HG03196 (cell line): ENCODE data around the gene CD209.
A peak's percentile ranks its signal among the peaks of the same experiment; 100 is the strongest.

Experiments
- ATAC-seq: cut with Tn5 transposase; IDR thresholded peaks from one replicate; pipeline ENCODE4 v1.9.1; 2021; ENCODE audit not compliant: unreplicated experiment

CD209 gene

DNA sequence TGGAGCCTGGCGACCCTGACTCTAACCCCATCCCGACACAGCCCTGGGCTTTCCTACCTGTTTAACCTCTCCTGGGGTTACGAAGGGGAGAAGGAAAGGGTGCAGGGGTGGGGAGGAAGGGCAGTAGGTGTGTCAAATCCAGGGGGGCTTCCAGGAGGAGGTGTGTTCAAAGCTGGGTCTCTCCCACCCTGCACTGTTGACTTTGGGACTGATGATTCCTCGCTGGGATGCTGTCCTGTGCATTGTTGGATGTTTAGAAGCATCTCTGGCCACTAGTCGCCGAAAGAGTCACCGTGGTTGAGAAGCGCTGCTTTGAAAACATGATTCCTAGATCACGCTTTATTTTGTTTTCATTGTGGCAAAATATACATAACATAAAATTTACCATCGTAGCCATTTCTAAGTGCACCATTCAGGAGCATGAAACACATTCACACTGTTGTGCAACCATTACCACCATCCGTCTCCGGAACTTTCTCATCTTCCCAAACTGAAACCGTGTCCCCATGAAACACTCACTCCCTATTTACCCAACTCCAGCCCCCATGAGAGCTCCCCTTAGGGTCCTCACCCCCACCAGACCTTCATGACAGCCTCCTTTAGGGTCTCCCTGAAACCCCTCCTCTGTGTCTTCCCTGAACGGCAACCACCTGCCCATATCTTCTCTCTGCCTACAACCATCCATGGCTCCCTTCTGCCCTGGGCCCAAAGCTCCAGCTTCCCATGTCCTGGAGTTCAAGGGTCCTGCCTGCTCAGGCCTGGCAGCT is 41.0 kb downstream of the CD209 start:
- no peak for ATAC-seq

DNA sequence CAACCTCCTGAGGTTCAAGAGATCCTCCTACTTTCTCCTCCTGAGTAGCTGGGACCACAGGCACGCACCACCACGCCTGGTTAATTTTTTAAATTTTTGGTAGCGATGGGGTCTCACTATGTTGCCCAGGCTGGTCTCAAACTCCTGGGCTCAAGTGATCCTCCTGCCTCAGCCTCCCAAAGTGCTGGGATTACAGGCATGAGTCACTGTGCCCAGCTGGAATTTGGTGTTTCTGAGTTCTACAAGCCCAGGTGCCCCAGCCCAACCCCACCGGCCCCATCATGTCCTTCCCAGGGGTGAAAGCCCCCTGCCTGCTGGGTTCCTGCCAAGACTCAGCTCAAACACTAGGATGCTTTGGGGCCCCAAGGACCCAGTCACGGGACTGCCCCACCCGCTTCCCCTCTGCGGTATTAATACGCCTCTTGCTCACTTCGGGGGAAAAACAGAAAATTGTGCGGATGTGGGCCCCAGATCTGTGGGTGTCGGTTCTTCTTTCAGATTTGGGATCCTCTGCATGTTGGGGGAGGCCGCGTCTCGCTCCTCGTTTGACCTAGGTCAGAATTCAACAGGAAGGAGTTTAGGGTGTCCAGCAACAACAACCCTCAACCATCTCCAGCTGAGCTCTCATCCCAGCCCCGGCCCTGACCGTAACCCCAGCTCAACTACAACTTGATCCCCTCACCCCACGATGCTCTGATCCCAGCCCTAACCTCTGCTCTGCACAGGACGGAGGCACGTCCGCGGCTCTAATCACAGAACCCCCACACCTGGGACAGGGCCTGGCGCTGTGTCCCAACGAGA is 41.7 kb downstream of the CD209 start:
- ATAC-seq = peak; percentile 49

DNA sequence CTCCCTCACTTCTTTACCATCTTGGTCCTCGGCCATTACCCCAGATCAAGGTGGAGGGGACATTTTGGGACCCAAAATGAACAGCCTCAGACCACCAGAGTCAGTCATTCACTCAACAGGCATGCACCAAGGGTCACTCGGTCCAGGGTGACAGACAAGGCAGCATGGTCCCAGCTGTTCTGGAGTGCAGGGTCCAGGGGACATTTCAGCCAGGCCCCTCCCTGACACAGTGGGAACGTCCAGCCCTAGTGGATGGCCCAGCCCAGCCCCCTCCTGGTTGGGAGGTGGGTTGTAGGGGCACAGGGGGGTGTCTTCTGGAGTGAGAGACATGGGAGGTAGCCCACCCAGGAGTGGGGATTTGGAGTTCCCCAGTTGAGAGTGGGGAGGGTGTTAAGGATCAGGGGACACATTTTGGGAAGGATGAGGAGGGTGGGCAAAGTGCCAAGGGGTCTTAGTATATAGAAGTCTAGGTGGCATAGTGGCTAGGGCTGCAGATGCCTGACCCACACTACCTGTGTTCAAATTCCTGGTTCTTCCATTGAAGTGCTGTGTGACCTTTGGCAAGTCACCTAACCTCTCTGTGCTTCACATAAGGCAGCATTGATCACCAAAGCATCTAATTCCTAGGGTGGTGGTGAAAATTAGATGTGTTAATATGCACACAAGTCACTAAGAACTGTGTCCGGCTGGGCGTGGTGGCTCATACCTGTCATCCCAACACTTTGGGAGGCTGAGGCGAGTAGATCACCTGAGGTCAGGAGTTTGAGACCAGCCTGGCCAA is 42.9 kb downstream of the CD209 start:
- no peak for ATAC-seq

DNA sequence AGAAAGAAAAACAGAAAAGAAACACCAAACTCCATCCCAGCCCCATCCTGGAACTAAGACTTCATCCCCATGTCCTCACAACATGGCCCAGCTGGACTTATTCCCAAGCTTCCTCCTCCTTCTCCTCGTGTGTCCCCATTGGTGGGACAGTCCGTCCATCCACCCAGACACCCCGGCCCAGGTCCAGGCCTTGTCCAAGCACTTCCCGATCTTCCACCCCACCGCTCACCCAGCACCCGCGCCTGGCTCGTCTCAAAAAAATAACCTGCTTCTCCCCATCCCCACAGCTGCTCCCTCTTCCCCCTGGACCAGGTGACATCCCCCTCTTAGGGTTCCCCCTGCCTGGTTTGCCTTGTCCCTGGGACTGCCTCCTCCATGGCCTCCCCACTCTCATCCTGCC is 44.0 kb downstream of the CD209 start:
- ATAC-seq = no peak

DNA sequence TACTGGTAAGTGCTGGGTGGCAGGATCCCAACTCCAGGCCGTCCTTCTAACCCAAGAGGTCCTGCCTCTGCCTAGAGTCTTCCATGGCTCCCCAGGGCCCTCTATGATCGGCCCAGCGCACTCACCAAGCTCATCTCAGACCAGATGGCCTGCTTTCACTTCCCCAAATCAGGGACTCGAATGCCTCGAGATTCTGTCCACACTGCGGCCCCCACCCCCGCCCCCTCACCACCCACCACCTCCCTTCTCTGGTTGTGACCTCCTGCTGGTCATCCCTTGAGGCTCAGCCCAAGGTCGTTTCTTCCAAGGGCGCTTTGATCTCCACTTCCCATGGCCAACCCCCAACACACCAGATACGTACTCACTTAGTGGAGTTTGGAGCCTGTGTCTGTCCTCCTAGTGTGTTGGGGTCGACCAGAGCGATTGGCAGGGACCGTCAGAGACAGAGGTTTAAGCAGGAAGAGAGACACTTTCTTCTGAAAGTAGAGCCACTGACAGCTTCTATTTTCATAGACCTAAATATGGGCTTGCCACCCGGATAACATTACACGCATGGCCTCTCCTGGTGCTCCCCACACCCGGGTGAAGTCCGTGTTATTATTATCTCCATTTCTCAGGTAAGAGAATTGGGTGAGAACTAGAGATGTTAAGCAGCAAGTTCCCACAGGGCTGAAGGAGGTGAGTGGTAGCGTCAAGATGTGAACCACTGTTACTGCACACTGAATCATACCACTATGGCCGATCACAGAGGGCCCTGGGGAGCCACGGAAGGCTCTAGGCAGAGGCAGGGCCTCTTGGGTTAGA is 45.5 kb downstream of the CD209 start, which contains the start of gene FCER2:
FCER2 (minus strand) TSS at position 478 of the 804 bp plus-strand sequence. CDS start 2,371 bp downstream, outside the sequence.
- peak; percentile 40 for ATAC-seq

DNA sequence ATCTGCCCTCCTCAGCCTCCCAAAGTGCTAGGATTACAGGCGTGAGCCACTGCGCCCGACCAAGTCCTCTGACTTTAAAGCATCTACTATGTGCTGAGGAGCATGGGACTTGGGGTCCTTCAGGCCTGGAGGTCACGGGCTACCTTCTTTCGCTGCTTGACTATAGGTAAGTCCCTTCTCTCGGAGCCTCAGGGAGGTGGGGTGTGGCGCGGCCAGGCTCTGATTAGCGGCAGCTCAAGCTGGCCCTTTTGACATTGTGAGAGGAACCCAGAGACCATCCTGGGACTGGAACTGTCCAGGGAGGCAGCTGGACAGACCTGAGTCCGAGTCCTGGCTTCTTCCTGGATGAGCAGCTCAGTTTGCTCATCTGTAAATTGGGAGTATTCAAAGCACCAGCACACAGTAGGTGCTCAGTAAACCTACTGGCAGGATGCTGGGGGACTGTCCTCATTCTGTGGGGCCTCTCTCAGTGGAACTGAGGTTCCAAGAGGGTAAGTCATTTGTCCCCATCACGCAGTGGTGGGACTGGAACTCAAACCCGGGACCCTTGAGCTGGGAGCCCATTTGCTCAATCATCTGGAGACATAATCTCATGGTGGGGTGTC is 46.2 kb downstream of the CD209 start:
- ATAC-seq = no peak

DNA sequence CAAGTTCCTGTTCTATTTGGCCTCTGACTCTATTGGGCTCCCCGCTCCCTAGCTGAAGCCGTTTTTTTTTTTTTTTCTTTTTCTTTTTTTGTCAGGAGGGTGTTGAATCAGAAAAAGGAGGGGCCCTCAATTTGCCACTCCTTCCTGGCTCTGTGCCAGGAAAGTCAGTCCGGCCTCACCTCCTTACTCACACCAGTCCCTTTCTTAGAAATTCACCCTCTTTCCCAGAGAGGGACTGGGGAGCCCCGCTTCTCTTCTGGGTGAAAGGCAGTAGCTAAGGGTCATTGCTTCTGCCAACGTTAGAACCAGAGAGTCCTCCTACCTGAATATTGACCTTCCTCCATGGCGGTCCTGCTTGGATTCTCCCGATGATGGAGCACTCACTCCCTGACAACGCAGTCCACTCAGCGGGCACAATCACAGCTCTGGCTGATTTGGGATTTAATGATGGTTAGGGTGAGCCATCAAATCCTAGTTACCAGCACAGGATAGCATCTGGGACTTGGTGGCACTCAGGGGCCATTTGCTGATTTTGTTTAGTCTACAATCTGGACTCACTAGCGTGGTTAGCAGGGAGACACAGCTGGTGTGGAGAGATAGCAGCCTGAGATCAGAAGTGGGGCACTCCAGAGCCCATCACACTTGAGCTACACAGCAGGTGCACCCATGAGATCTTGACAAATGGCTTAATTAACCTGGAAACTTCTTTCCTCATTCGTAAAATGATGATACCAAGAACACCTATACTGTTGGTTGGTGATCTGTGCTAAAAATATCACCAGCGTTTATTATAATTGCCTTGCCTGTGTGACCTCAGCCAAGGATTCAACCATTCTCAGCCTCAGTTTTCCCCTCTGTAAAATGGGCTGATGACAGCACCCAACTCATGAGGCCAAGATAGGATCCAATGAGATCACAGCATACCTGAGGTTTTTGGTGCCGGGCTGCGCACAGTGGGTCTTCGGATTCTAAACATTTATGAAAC is 47.6 kb downstream of the CD209 start:
- ATAC-seq = no peak

DNA sequence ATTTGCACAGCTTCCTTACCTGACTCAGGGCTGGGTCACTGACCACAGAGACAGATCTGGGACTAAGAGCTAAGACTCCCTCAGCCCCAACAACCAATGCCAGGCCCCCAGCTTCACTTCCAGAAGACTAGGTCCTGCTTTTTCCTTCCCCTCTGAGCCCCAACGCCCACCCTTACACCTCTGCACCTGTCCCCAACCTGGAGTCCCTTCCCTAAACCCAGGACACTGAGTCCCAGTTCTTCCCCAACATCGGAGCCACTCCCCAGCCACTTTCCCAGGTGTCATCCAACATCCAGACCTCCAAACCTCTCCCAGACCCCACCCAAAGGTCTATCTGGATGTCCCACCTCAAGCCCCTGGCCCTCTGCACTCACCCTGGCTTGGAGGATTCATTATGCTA is 48.3 kb downstream of the CD209 start:
- ATAC-seq = no peak

DNA sequence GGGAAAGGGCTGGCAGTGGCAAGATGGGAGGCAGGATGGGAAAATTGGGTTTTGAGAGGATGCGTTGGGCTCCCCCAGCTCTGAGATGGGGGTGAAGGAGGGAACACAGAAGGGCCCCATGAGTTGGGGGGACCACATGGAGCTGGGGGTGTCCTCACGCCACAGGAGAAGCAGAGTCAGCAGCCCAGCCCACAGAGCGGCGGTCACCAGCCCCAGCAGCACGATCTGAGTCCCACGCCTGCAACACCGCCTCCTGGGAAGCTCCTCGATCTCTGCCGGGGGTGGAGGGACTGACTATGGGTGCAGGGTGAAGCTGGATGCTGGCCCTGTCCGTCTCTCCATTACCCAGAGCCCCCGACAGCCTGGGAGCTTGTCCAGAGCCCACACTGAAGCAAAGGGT is 48.8 kb downstream of the CD209 start:
- ATAC-seq = no peak

DNA sequence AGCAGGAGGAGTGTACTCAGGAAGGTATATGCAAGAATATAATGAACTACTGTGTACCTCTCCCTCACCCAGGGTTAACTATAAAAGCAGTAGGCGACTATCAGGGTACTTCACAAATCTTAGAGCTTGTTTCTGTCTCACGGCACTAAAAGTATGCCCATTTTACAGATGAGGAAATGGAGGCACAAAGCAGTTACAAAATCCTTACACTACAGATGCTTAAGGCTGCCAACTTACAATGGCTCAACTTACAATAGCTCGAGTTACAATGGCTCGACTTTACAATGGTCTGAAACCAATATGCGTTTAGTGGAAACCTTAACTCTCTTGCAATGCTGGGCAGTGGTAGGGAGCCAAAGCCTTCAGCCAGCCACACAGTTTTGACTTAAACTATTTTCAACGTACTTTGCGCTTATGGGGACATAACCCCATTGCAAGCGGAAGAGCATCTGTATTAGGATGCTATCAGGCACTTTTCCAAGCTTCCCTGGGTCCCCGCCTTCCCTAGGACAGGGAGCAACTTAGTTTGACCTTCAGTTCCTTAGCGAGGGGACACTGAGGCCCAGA is 49.5 kb downstream of the CD209 start:
- no peak for ATAC-seq

DNA sequence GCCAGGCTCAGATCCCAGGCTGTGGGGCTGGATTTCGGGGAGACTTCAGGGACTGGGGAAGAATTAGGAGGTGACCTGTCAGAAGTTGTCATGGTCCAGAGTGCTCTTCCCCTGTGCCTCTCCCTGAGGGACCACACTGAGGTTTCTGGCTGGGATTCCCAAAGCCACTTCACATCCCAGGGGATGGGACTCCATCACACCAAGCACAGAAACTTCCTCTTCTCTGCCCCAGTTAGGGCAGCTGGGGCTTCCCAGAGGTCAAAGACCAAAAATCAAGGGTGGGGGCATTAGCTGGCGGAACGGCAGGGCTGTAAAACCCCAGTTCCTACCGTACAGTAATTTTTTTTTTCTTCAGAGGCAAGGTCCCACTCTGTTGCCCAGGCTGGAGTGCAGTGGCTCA is 52.8 kb downstream of the CD209 start:
- ATAC-seq = no peak

DNA sequence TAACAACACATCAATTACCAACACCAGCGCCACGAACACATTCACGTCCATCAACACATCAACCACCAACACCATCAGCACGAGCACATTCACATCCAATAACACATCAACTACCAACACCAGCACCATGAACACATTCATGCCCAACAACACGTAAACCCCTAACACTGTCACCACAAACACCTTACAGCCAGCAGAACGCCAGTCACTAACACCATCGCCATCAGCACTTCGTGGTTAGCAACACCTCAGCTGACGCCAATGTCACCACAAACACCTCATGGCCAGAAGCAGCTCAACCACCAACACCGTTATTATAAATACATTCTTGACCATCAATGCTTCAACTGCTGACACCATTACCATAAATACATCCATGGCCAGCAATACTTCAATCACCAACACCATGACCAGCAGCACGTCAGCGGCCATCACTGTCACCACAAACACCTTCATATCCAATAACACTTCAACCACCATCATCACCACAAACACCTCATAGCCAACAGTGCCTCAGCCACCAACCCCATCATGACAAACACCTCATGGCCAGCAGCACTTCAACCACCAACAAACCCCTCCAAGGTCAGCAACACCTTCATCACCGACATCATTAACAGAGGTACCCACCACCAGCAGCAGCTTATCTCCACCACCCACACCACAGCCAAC is 54.8 kb downstream of the CD209 start:
- no peak for ATAC-seq

DNA sequence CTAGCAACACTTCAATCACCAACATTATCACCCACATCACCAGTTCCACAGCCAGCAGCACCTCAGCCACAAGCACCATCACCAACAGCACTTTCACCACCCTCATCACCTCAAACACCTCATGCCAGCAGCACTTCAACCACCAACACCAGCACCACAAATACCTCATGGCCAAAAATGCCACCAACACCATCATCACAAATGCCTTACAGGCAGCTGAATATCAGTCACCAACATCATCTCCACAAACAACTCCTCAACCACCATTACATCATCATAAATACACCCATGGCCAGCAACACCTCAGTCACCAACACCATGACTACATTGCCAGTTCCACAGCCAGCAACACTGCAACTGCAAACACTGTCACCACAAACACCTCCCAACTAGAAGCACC is 55.8 kb downstream of the CD209 start:
- ATAC-seq = no peak

DNA sequence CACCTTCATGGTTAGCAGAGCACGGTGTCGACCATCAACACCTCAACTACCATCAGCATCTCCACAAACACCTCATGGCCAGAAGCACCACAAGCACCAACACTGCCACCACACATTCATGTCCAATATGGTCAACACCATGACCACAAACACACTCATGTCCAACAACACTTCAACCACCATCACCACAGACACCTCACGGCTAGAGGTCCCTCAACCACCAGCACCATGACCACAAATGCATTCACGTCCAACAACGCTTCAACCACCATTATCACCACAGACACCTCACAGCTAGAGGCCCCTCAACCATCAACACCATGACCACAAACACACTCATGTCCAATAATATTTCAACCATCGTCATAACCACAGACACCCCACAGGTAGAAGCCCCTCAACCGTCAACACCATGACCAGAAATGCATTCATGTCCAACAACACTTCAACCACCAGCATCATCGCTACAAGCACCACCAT is 56.5 kb downstream of the CD209 start:
- ATAC-seq = no peak
